ENCODE results near the gene GMDS. TPM values are rescaled to one million over a fixed set of nuclear protein-coding genes. Genes with fewer than 3 reads are reported as not detected.

Gene GMDS
- total RNA-seq, 2 experiments from 2014 or later, result 13.9 to 16.4 TPM

GRCh38 chr6:1906609-1907008 is 338.8 kb downstream of the GMDS start:
- Histone ChIP-seq H3K36me3 (ENCODE audit: insufficient read depth, low read length) (no peaks in the 10 kb centered on the region), H3K9me3 (ENCODE audit: control insufficient read depth in 1 of 2, insufficient read depth in 1 of 2, low read length in 2 of 2) (no peaks in the 10 kb centered on the region), H3K27ac (ENCODE audit: low read depth in 1 of 2, low read length in 2 of 2) (no peak overlapping the region), H3K27me3 (ENCODE audit: control insufficient read depth in 1 of 2, insufficient read depth in 2 of 2, low read length in 2 of 2) (no peaks in the 10 kb centered on the region), H3K4me1 (ENCODE audit: insufficient read depth, low read length) (no peaks in the 10 kb centered on the region), H3K4me3 (ENCODE audit: low read length) (no peak overlapping the region)
- no peak for ATAC-seq (ENCODE audit: poor library complexity)
- Mint-ChIP-seq H3K36me3 (ENCODE audit: low read depth) (no peaks in the 10 kb centered on the region), H3K4me3 (no peak overlapping the region), H3K27ac (no peak overlapping the region), H3K27me3 (no peaks in the 10 kb centered on the region), H3K9me3 (no peaks in the 10 kb centered on the region), H3K4me1 (ENCODE audit: low read depth) (no peaks in the 10 kb centered on the region)
- intact Hi-C loops (cut with DNase I, micrococcal nuclease), result no loop called here
- no peak for TF ChIP-seq CTCF (IDR thresholded peaks at IDR 0.05)
- ChIA-PET POLR2A (no interaction called here), CTCF (no interaction called here)
- DNase-seq, result no peak

- Mint-ChIP-seq H3K4me1 (ENCODE audit: low read depth) (no peaks in the 10 kb centered on the region), H3K9me3 (no peaks in the 10 kb centered on the region)
Observed at GRCh38 chr6:1906014-1906413, 339.4 kb downstream of the GMDS start.

GRCh38 chr6:1904898-1905297 is 340.5 kb downstream of the GMDS start:
- TF ChIP-seq CTCF (IDR thresholded peaks at IDR 0.05), result no peak
- Histone ChIP-seq H3K4me3 (ENCODE audit: low read length) (no peak overlapping the region), H3K4me1 (ENCODE audit: insufficient read depth, low read length) (no peaks in the 10 kb centered on the region), H3K27ac (ENCODE audit: low read depth in 1 of 2, low read length in 2 of 2) (no peak overlapping the region), H3K36me3 (ENCODE audit: insufficient read depth, low read length) (no peaks in the 10 kb centered on the region), H3K27me3 (ENCODE audit: control insufficient read depth in 1 of 2, insufficient read depth in 2 of 2, low read length in 2 of 2) (no peaks in the 10 kb centered on the region), H3K9me3 (ENCODE audit: control insufficient read depth in 1 of 2, insufficient read depth in 1 of 2, low read length in 2 of 2) (no peaks in the 10 kb centered on the region)
- intact Hi-C loops (cut with DNase I, micrococcal nuclease), result no loop called here
- H3K4me1 Mint-ChIP-seq (ENCODE audit: low read depth), result no peaks in the 10 kb centered on the region
- DNase-seq (no peak), ATAC-seq (ENCODE audit: poor library complexity) (no peak)
- no peak overlapping the region for H3K4me3 Mint-ChIP-seq
- H3K9me3 Mint-ChIP-seq, result no peaks in the 10 kb centered on the region
- CTCF ChIA-PET, result no interaction called here
- POLR2A ChIA-PET, result no interaction called here
- no peaks in the 10 kb centered on the region for H3K27me3 Mint-ChIP-seq
- no peak overlapping the region for H3K27ac Mint-ChIP-seq
- H3K36me3 Mint-ChIP-seq (ENCODE audit: low read depth), result no peaks in the 10 kb centered on the region

More at GRCh38 chr6:1906014-1906413, 339.4 kb downstream of the GMDS start:
- Mint-ChIP-seq H3K27me3 (no peaks in the 10 kb centered on the region), H3K27ac (no peak overlapping the region), H3K4me3 (no peak overlapping the region), H3K36me3 (ENCODE audit: low read depth) (no peaks in the 10 kb centered on the region)
- ChIA-PET CTCF (no interaction called here), POLR2A (no interaction called here)
- Histone ChIP-seq H3K27me3 (ENCODE audit: control insufficient read depth in 1 of 2, insufficient read depth in 2 of 2, low read length in 2 of 2) (no peaks in the 10 kb centered on the region), H3K4me3 (ENCODE audit: low read length) (no peak overlapping the region), H3K36me3 (ENCODE audit: insufficient read depth, low read length) (no peaks in the 10 kb centered on the region), H3K9me3 (ENCODE audit: control insufficient read depth in 1 of 2, insufficient read depth in 1 of 2, low read length in 2 of 2) (no peaks in the 10 kb centered on the region), H3K27ac (ENCODE audit: low read depth in 1 of 2, low read length in 2 of 2) (no peak overlapping the region), H3K4me1 (ENCODE audit: insufficient read depth, low read length) (no peaks in the 10 kb centered on the region)
- DNase-seq (no peak), ATAC-seq (ENCODE audit: poor library complexity) (no peak)
- TF ChIP-seq CTCF (IDR thresholded peaks at IDR 0.05), result no peak
- intact Hi-C loops (cut with DNase I, micrococcal nuclease), result no loop called here

Data from CD4-positive, alpha-beta T cell (primary cell).